ENCODE results near the gene NOL4L.

DNA sequence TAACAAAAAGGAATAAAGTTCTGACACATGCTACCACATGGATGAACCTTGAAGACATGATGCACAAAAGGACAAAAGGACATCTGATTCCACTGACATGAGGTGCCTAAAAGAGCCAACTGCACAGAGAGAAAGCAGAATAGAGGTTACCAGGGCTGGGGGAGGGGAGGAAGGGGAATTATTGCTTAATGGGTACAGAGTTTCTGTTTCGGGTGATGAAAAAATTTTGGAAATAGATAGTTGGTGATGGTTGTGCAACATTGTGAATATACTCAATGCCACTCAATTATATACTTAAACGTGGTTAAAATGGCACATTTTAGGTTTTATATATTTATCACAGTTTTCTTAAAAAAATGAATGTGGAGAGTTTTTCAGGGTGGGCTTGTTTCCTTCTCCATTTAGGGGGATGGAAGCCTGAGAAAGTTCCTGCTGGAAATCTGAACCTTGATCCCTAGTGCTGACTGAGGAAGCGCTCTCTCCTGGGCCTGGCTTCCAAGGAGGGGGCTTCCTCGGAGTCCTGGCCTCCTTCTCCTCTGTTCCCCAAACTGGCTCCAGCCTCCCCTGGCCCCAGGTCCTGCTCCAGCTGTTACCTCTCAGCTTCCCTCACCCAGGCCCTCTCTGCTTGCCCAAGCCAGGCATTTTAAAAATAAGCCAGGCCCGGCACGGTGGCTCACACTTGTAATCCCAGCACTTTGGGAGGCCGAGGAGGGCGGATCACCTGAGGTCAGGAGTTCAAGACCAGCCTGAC lies 79.2 kb downstream of the NOL4L start:
- TF ChIP-seq, protein P1, sequence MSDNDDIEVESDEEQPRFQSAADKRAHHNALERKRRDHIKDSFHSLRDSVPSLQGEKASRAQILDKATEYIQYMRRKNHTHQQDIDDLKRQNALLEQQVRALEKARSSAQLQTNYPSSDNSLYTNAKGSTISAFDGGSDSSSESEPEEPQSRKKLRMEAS (IDR thresholded peaks at IDR 0.05; ENCODE audit: insufficient read depth, insufficient read length): no peak
- TF ChIP-seq, protein P2, sequence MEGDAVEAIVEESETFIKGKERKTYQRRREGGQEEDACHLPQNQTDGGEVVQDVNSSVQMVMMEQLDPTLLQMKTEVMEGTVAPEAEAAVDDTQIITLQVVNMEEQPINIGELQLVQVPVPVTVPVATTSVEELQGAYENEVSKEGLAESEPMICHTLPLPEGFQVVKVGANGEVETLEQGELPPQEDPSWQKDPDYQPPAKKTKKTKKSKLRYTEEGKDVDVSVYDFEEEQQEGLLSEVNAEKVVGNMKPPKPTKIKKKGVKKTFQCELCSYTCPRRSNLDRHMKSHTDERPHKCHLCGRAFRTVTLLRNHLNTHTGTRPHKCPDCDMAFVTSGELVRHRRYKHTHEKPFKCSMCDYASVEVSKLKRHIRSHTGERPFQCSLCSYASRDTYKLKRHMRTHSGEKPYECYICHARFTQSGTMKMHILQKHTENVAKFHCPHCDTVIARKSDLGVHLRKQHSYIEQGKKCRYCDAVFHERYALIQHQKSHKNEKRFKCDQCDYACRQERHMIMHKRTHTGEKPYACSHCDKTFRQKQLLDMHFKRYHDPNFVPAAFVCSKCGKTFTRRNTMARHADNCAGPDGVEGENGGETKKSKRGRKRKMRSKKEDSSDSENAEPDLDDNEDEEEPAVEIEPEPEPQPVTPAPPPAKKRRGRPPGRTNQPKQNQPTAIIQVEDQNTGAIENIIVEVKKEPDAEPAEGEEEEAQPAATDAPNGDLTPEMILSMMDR (IDR thresholded peaks at IDR 0.05; ENCODE audit: extremely low read depth in 1 of 2, insufficient read depth in 1 of 2, low read depth in 1 of 2, low read length in 2 of 2): no peak

Measured in endothelial cell of umbilical vein (primary cell).